DND-41 (cell line): ENCODE data around the gene GPC5.
"Not testable (repeated sequence)": the region's sequence is repeated elsewhere in the genome, so short reads cannot be mapped to it uniquely, and the experiment has no call there.

Source experiments
- ATAC-seq: fragments of 200-7000 bp; cut with Tn5 transposase; 3 replicates; pipeline ENCODE4 v1.9.1; 2021; ENCODE audit warnings: low read depth; ENCODE audit not compliant: insufficient read depth
- DNase-seq: peaks from one replicate; pipeline ENCODE4 v3.0.0-alpha.2; 2020
- H2AFZ ChIP-seq: 2 replicates; pipeline ENCODE4 v1.6.0; 2012; ENCODE audit warnings: low read depth, low read length
- H3K27ac ChIP-seq: 2 replicates; pipeline ENCODE4 v1.5.1; 2012; ENCODE audit warnings: low read length, inconsistent platforms
- H3K27me3 ChIP-seq: fragments of 200-600 bp; sonication (generic); 2 replicates; pipeline ENCODE4 v1.6.0; 2012; ENCODE audit warnings: low read length, mild to moderate bottlenecking, inconsistent platforms; ENCODE audit not compliant: insufficient read depth, poor library complexity
- H3K36me3 ChIP-seq: 2 replicates; pipeline ENCODE4 v1.5.1; 2012; ENCODE audit warnings: low read length, inconsistent platforms; ENCODE audit not compliant: insufficient read depth
- H3K4me1 ChIP-seq: 2 replicates; pipeline ENCODE4 v1.5.1; 2012; ENCODE audit warnings: mild to moderate bottlenecking, low read length; ENCODE audit not compliant: insufficient read depth
- H3K4me2 ChIP-seq: 2 replicates; pipeline ENCODE4 v1.6.0; 2012; ENCODE audit warnings: mild to moderate bottlenecking, moderate library complexity, low read length, inconsistent platforms; ENCODE audit not compliant: insufficient read depth
- H3K4me3 ChIP-seq, 2 experiments: fragments of 200-600 bp in 1 of 2; shearing (Covaris generic) in 1 of 2; 2 replicates each; pipeline ENCODE4 v1.5.1; 2012 to 2016; ENCODE audit warnings: inconsistent platforms in 2 of 2, low read length in 2 of 2, mild to moderate bottlenecking in 2 of 2, low read depth in 1 of 2, moderate library complexity in 1 of 2
- H3K79me2 ChIP-seq: 2 replicates; pipeline ENCODE4 v1.6.0; 2012; ENCODE audit warnings: low read length, inconsistent platforms; ENCODE audit not compliant: insufficient read depth
- H3K9ac ChIP-seq: 2 replicates; pipeline ENCODE4 v1.6.0; 2012; ENCODE audit warnings: low read depth, mild to moderate bottlenecking, inconsistent platforms, low read length, moderate library complexity
- H3K9me3 ChIP-seq: 2 replicates; pipeline ENCODE4 v1.5.1; 2012; ENCODE audit warnings: low read length, moderate library complexity, mild to moderate bottlenecking, inconsistent platforms; ENCODE audit not compliant: insufficient read depth, severe bottlenecking
- H4K20me1 ChIP-seq: 2 replicates; pipeline ENCODE4 v1.6.0; 2012; ENCODE audit warnings: low read length; ENCODE audit not compliant: insufficient read depth
- CTCF ChIP-seq: IDR thresholded peaks from 2 replicates; pipeline ENCODE4 v1.5.1; 2012; ENCODE audit warnings: borderline replicate concordance, low read length, moderate library complexity, mild to moderate bottlenecking; ENCODE audit not compliant: poor library complexity, severe bottlenecking; ENCODE audit errors: extremely low read depth
- EZH2 ChIP-seq: IDR thresholded peaks from 3 replicates; pipeline ENCODE4 v1.6.1; 2012; ENCODE audit warnings: borderline replicate concordance, low read depth, mild to moderate bottlenecking, moderate library complexity, low read length, inconsistent platforms; ENCODE audit not compliant: severe bottlenecking

GPC5 gene

GRCh38 chr13:91896547-91896946, 498.1 kb downstream of the GPC5 start:
- no peaks in the 10 kb centered on the region for H3K36me3 ChIP-seq
- no peaks in the 10 kb centered on the region for H3K9me3 ChIP-seq

GRCh38 chr13:91898986-91899385, 500.6 kb downstream of the GPC5 start:
- not testable (repeated sequence) for H4K20me1 ChIP-seq, H3K79me2 ChIP-seq, H2AFZ ChIP-seq, H3K27ac ChIP-seq, H3K9ac ChIP-seq, H3K4me2 ChIP-seq, H3K27me3 ChIP-seq, ATAC-seq, H3K36me3 ChIP-seq, H3K4me1 ChIP-seq, H3K4me3 ChIP-seq, H3K9me3 ChIP-seq, DNase-seq

More at GRCh38 chr13:91896547-91896946, 498.1 kb downstream of the GPC5 start:
- no peak overlapping the region for H3K4me2 ChIP-seq
- ATAC-seq (no peak), DNase-seq (no peak)
- TF ChIP-seq CTCF (no peak), EZH2 (no peak)
- no peak overlapping the region for H2AFZ ChIP-seq
- no peaks in the 10 kb centered on the region for H3K79me2 ChIP-seq
- H3K4me1 ChIP-seq = no peaks in the 10 kb centered on the region
- no peaks in the 10 kb centered on the region for H3K27me3 ChIP-seq
- H3K4me3 ChIP-seq = no peak overlapping the region
- H4K20me1 ChIP-seq = no peaks in the 10 kb centered on the region
- H3K9ac ChIP-seq = no peak overlapping the region
- no peak overlapping the region for H3K27ac ChIP-seq

GRCh38 chr13:91902291-91902690, 503.9 kb downstream of the GPC5 start:
- no peak overlapping the region for H2AFZ ChIP-seq
- no peak overlapping the region for H3K9ac ChIP-seq
- DNase-seq = no peak
- no peaks in the 10 kb centered on the region for H3K9me3 ChIP-seq
- H3K27me3 ChIP-seq = no peaks in the 10 kb centered on the region
- no peak for TF ChIP-seq CTCF
- TF ChIP-seq EZH2 = no peak
- no peak overlapping the region for H3K4me2 ChIP-seq
- no peak overlapping the region for H3K4me3 ChIP-seq
- no peaks in the 10 kb centered on the region for H4K20me1 ChIP-seq
- H3K79me2 ChIP-seq = no peaks in the 10 kb centered on the region
- no peaks in the 10 kb centered on the region for H3K36me3 ChIP-seq
- no peak overlapping the region for H3K27ac ChIP-seq
- H3K4me1 ChIP-seq = no peaks in the 10 kb centered on the region
- ATAC-seq = no peak

GRCh38 chr13:91904005-91904404, 505.6 kb downstream of the GPC5 start:
- Histone ChIP-seq H3K27me3 (no peaks in the 10 kb centered on the region), H3K9me3 (no peaks in the 10 kb centered on the region), H3K9ac (no peak overlapping the region), H3K4me1 (no peaks in the 10 kb centered on the region), H3K79me2 (no peaks in the 10 kb centered on the region), H3K4me3 (no peak overlapping the region), H3K36me3 (no peaks in the 10 kb centered on the region), H3K4me2 (no peak overlapping the region), H3K27ac (no peak overlapping the region), H4K20me1 (no peaks in the 10 kb centered on the region), H2AFZ (no peak overlapping the region)
- DNase-seq (no peak), ATAC-seq (no peak)
- TF ChIP-seq CTCF (no peak), EZH2 (no peak)
